SK-N-SH treated with all-trans-retinoic acid at 6 μM for 48 hours (cell line): ENCODE measurements around the gene STS.

Experiments
- ATAC-seq: fragments of 200-7000 bp; cut with Tn5 transposase; 3 replicates; pipeline ENCODE4 v1.9.1; 2020; ENCODE audit warnings: mild to moderate bottlenecking, moderate library complexity
- ARNTL ChIP-seq: fragments of 450-650 bp; formaldehyde crosslinking; IDR thresholded peaks from 2 replicates; pipeline ENCODE4 v1.5.0; 2020; ENCODE audit warnings: low read depth, mild to moderate bottlenecking, moderate library complexity, borderline replicate concordance
- BACH2 ChIP-seq: fragments of 250-450 bp; sonication (Bioruptor Pico); IDR thresholded peaks from 2 replicates; pipeline ENCODE4 v1.9.0; 2021; ENCODE audit warnings: mild to moderate bottlenecking, borderline replicate concordance
- CSDC2 ChIP-seq: fragments of 250-450 bp; sonication (Bioruptor Pico); IDR thresholded peaks from 2 replicates; pipeline ENCODE4 v1.5.0; 2020; ENCODE audit warnings: mild to moderate bottlenecking, moderate library complexity
- ESRRG ChIP-seq: fragments of 250-450 bp; sonication (Bioruptor Pico); IDR thresholded peaks from 2 replicates; pipeline ENCODE4 v1.6.1; 2021; ENCODE audit warnings: mild to moderate bottlenecking
- GLIS3 ChIP-seq: fragments of 250-450 bp; sonication (Bioruptor Pico); IDR thresholded peaks from 2 replicates; pipeline ENCODE4 v1.5.0; 2020; ENCODE audit warnings: mild to moderate bottlenecking, moderate library complexity
- ISL1 ChIP-seq: fragments of 250-450 bp; sonication (Bioruptor Pico); IDR thresholded peaks from 2 replicates; pipeline ENCODE4 v2.1.2; 2022; ENCODE audit warnings: mild to moderate bottlenecking, moderate library complexity
- OSR1 ChIP-seq: fragments of 250-450 bp; sonication (Bioruptor Pico); IDR thresholded peaks from 2 replicates; pipeline ENCODE4 v1.8.0; 2022; ENCODE audit warnings: moderate library complexity, mild to moderate bottlenecking, inconsistent platforms
- PPARA ChIP-seq: fragments of 250-450 bp; sonication (Bioruptor Pico); IDR thresholded peaks from 2 replicates; pipeline ENCODE4 v1.5.0; 2020; ENCODE audit warnings: mild to moderate bottlenecking, borderline replicate concordance
- RARB ChIP-seq: fragments of 250-450 bp; sonication (Bioruptor Pico); IDR thresholded peaks from 2 replicates; pipeline ENCODE4 v1.8.0; 2021; ENCODE audit warnings: mild to moderate bottlenecking, moderate library complexity
- SNAI2 ChIP-seq: fragments of 250-450 bp; sonication (Bioruptor Pico); IDR thresholded peaks from 2 replicates; pipeline ENCODE4 v1.5.0; 2020; ENCODE audit warnings: mild to moderate bottlenecking, moderate library complexity
- TCF4 ChIP-seq: fragments of 250-450 bp; sonication (Bioruptor Pico); IDR thresholded peaks from 2 replicates; pipeline ENCODE4 v1.8.0; 2021; ENCODE audit warnings: mild to moderate bottlenecking, moderate library complexity, borderline replicate concordance
- TOX ChIP-seq: fragments of 250-450 bp; sonication (Bioruptor Pico); IDR thresholded peaks from 2 replicates; pipeline ENCODE4 v1.8.0; 2021; ENCODE audit warnings: mild to moderate bottlenecking, moderate library complexity, borderline replicate concordance
- ZC3H10 ChIP-seq: fragments of 250-450 bp; sonication (Bioruptor Pico); IDR thresholded peaks from 2 replicates; pipeline ENCODE4 v1.5.1; 2021; ENCODE audit warnings: mild to moderate bottlenecking, moderate library complexity
- ZFP3 ChIP-seq: fragments of 250-450 bp; sonication (Bioruptor Pico); IDR thresholded peaks from 2 replicates; pipeline ENCODE4 v1.5.0; 2020; ENCODE audit warnings: mild to moderate bottlenecking, moderate library complexity
- ZFP30 ChIP-seq: fragments of 450-650 bp; formaldehyde crosslinking; IDR thresholded peaks from 2 replicates; pipeline ENCODE4 v1.5.0; 2022; ENCODE audit warnings: mild to moderate bottlenecking, moderate library complexity
- ZNF565 ChIP-seq: fragments of 450-650 bp; formaldehyde crosslinking; conservative IDR thresholded peaks from 2 replicates; pipeline ENCODE4 v1.5.0; 2020; ENCODE audit warnings: low read depth, mild to moderate bottlenecking, moderate library complexity
- ZNF70 ChIP-seq: fragments of 450-650 bp; formaldehyde crosslinking; IDR thresholded peaks from 2 replicates; pipeline ENCODE4 v1.5.0; 2020; ENCODE audit warnings: mild to moderate bottlenecking, moderate library complexity
- TF ChIP-seq, protein P1 (sequence below): fragments of 250-450 bp; sonication (Bioruptor Pico); IDR thresholded peaks from 2 replicates; pipeline ENCODE4 v1.5.1; 2021; ENCODE audit warnings: mild to moderate bottlenecking, moderate library complexity
- TF ChIP-seq, protein P2 (sequence below): fragments of 250-450 bp; sonication (Bioruptor Pico); IDR thresholded peaks from 2 replicates; pipeline ENCODE4 v1.8.0; 2020; ENCODE audit warnings: mild to moderate bottlenecking, moderate library complexity, borderline replicate concordance
- TF ChIP-seq, protein P3 (sequence below): fragments of 250-450 bp; sonication (Bioruptor Pico); IDR thresholded peaks from 2 replicates; pipeline ENCODE4 v1.5.0; 2020; ENCODE audit warnings: mild to moderate bottlenecking, moderate library complexity
- TF ChIP-seq, protein P4 (sequence below): fragments of 250-450 bp; sonication (Bioruptor Pico); IDR thresholded peaks from 2 replicates; pipeline ENCODE4 v1.8.0; 2021; ENCODE audit warnings: low read depth, mild to moderate bottlenecking, moderate library complexity, borderline replicate concordance

The STS gene

DNA sequence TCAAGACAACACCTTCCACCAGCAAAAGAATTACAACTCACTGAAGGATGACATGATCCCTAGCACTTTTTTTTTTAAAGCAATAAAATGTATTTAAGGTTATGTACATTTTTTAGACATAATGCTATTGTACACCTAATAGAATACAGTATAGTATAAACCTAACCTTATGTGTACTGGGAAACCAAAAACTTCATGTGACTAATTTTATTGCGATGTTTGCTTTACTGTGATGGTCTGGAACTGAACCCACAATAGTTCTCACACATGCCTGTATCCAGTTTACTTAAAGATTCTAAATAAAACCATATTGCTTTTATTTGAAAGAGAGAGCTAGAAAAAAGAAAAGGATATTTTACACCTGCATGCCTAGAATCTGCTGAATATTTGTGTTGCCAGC is 4.4 kb upstream of the STS start:
- no peak for TF ChIP-seq OSR1
- TF ChIP-seq, protein P1, sequence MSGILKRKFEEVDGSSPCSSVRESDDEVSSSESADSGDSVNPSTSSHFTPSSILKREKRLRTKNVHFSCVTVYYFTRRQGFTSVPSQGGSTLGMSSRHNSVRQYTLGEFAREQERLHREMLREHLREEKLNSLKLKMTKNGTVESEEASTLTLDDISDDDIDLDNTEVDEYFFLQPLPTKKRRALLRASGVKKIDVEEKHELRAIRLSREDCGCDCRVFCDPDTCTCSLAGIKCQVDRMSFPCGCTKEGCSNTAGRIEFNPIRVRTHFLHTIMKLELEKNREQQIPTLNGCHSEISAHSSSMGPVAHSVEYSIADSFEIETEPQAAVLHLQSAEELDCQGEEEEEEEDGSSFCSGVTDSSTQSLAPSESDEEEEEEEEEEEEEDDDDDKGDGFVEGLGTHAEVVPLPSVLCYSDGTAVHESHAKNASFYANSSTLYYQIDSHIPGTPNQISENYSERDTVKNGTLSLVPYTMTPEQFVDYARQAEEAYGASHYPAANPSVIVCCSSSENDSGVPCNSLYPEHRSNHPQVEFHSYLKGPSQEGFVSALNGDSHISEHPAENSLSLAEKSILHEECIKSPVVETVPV (CRISPR knock-in tag): no peak
- TF ChIP-seq ZFP3 (CRISPR knock-in tag): no peak
- TF ChIP-seq PPARA (CRISPR knock-in tag): no peak
- TF ChIP-seq SNAI2 (CRISPR knock-in tag): no peak
- TF ChIP-seq, protein P2, sequence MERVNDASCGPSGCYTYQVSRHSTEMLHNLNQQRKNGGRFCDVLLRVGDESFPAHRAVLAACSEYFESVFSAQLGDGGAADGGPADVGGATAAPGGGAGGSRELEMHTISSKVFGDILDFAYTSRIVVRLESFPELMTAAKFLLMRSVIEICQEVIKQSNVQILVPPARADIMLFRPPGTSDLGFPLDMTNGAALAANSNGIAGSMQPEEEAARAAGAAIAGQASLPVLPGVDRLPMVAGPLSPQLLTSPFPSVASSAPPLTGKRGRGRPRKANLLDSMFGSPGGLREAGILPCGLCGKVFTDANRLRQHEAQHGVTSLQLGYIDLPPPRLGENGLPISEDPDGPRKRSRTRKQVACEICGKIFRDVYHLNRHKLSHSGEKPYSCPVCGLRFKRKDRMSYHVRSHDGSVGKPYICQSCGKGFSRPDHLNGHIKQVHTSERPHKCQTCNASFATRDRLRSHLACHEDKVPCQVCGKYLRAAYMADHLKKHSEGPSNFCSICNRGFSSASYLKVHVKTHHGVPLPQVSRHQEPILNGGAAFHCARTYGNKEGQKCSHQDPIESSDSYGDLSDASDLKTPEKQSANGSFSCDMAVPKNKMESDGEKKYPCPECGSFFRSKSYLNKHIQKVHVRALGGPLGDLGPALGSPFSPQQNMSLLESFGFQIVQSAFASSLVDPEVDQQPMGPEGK (CRISPR knock-in tag): no peak
- TF ChIP-seq, protein P3, sequence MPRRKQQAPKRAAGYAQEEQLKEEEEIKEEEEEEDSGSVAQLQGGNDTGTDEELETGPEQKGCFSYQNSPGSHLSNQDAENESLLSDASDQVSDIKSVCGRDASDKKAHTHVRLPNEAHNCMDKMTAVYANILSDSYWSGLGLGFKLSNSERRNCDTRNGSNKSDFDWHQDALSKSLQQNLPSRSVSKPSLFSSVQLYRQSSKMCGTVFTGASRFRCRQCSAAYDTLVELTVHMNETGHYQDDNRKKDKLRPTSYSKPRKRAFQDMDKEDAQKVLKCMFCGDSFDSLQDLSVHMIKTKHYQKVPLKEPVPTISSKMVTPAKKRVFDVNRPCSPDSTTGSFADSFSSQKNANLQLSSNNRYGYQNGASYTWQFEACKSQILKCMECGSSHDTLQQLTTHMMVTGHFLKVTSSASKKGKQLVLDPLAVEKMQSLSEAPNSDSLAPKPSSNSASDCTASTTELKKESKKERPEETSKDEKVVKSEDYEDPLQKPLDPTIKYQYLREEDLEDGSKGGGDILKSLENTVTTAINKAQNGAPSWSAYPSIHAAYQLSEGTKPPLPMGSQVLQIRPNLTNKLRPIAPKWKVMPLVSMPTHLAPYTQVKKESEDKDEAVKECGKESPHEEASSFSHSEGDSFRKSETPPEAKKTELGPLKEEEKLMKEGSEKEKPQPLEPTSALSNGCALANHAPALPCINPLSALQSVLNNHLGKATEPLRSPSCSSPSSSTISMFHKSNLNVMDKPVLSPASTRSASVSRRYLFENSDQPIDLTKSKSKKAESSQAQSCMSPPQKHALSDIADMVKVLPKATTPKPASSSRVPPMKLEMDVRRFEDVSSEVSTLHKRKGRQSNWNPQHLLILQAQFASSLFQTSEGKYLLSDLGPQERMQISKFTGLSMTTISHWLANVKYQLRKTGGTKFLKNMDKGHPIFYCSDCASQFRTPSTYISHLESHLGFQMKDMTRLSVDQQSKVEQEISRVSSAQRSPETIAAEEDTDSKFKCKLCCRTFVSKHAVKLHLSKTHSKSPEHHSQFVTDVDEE (CRISPR knock-in tag): no peak
- no peak for TF ChIP-seq ZC3H10 (CRISPR knock-in tag)
- TF ChIP-seq ISL1 (CRISPR knock-in tag): no peak
- no peak for TF ChIP-seq BACH2
- no peak for TF ChIP-seq ESRRG
- TF ChIP-seq CSDC2 (CRISPR knock-in tag): no peak
- TF ChIP-seq, protein P4, sequence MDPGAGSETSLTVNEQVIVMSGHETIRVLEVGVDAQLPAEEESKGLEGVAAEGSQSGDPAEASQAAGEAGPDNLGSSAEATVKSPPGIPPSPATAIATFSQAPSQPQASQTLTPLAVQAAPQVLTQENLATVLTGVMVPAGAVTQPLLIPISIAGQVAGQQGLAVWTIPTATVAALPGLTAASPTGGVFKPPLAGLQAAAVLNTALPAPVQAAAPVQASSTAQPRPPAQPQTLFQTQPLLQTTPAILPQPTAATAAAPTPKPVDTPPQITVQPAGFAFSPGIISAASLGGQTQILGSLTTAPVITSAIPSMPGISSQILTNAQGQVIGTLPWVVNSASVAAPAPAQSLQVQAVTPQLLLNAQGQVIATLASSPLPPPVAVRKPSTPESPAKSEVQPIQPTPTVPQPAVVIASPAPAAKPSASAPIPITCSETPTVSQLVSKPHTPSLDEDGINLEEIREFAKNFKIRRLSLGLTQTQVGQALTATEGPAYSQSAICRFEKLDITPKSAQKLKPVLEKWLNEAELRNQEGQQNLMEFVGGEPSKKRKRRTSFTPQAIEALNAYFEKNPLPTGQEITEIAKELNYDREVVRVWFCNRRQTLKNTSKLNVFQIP (CRISPR knock-in tag): no peak
- TF ChIP-seq GLIS3 (CRISPR knock-in tag): no peak
- no peak for TF ChIP-seq TCF4

DNA sequence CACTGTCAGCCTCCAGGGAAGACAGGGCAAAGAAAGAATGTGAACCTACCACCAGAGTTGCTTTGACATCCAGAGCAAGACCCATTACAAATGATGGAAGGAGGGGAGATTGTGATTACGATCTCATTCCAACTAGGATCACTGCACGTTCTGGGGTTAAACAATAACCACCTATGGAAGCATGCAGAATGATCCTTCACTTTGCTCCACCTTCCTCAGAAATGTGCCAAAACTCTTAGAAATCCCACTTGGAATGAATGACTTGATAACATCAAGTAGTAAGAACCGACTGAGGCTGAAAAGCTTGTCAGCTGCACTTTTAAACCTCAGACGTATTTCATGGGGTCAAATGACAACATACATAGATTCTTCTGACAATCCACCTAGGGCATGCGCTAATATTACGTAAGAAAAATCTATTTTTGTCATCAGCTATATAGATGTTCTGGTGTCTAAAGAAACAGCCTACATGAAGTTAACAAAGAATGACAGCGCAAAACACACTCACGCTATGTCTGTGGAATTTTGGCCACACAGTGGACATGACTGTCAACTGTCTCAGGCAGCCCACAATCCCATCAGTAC is 3.5 kb upstream of the STS start:
- no peak for ATAC-seq
- TF ChIP-seq RARB (no peak), BACH2 (no peak), ARNTL (CRISPR knock-in tag) (no peak), ZNF70 (no peak), ZFP30 (CRISPR knock-in tag) (no peak), ZNF565 (CRISPR knock-in tag) (no peak), TOX (CRISPR knock-in tag) (no peak), PPARA (CRISPR knock-in tag) (no peak), ZFP3 (CRISPR knock-in tag) (no peak), SNAI2 (CRISPR knock-in tag) (no peak), ZC3H10 (CRISPR knock-in tag) (no peak)
- TF ChIP-seq, protein P3 (CRISPR knock-in tag): no peak

More for the DNA sequence above, 4.4 kb upstream of the STS start:
- no peak for ATAC-seq
